Astrocyte of the cerebellum (primary cell): ENCODE results near the gene ECPAS.

Experiments
- DNase-seq: peaks from one replicate; pipeline ENCODE4 v3.0.0-alpha.2; 2011; ENCODE audit warnings: low read depth
- H3K4me3 ChIP-seq: 2 replicates; pipeline ENCODE4 v1.5.1; 2011; ENCODE audit warnings: mild to moderate bottlenecking, low read depth, low read length, moderate library complexity
- CTCF ChIP-seq: IDR thresholded peaks from 2 replicates; pipeline ENCODE4 v1.5.1; 2012; ENCODE audit warnings: low read length, low read depth, moderate library complexity, mild to moderate bottlenecking; ENCODE audit errors: missing control alignments
- in situ Hi-C: cut with HindIII; loops from 2 replicates; pipeline ENCODE4 v1.10.0; 2017; ENCODE audit warnings: low sequenced_read_pairs

Gene ECPAS

DNA sequence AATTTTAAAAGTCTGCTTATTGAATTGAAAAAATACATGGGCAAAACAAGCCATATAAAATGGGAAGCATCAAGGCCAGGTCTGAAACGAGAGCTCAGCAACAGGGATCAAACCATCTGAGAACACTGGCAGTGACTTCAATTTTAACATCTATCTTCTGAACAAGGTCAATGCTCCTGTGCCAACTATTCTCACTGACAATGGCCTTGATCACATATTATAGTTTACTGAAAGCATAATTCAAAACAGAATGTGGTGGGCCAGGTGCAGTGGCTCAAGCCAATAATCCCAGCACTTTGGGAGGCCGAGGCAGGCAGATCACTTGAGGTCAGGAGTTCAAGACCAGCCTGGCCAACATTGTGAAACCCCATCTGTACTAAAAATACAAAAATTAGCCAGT, 9.0 kb downstream of the ECPAS start:
- DNase-seq: no peak
- no peak for TF ChIP-seq CTCF
- in situ Hi-C loops: no loop called here
- no peak overlapping the region for H3K4me3 ChIP-seq

- H3K4me3 ChIP-seq: no peak overlapping the region
- TF ChIP-seq CTCF: no peak
- no peak for DNase-seq
- in situ Hi-C loops: no loop called here
Measured at GRCh38 chr9:111474385-111474784, 9.8 kb downstream of the ECPAS start.

DNA sequence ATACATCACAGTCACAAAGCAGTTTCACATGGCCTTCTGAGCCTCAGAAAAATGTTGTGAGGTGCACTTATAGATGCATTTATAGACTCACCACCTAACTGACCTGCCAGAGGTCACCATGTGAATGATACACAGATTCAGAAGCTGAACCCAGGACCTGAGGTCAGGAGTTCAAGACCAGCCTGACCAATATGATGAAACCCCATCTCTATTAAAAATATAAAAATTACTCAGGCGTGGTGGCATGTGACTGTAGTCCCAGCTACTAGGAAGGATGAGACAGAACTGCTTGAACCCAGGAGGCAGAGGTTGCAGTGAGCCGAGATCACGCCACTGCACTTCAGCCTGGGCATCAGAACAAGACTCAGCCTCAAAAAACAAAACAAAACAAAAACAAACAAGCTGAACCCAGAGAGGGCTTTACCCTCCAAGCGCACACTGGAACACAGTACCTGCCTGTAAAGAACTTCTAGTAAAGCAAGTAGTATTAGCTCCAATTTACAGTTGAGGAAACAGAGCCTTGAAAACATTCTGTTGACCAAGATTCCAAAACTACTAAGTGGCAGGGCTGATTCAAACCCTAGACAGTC, 16.3 kb downstream of the ECPAS start:
- in situ Hi-C loops: no loop called here
- no peak for TF ChIP-seq CTCF
- DNase-seq: no peak
- no peak overlapping the region for H3K4me3 ChIP-seq

- no peak for DNase-seq
- TF ChIP-seq CTCF: no peak
- no peak overlapping the region for H3K4me3 ChIP-seq
- in situ Hi-C loops: no loop called here
Measured at GRCh38 chr9:111463048-111463447, 21.1 kb downstream of the ECPAS start.

DNA sequence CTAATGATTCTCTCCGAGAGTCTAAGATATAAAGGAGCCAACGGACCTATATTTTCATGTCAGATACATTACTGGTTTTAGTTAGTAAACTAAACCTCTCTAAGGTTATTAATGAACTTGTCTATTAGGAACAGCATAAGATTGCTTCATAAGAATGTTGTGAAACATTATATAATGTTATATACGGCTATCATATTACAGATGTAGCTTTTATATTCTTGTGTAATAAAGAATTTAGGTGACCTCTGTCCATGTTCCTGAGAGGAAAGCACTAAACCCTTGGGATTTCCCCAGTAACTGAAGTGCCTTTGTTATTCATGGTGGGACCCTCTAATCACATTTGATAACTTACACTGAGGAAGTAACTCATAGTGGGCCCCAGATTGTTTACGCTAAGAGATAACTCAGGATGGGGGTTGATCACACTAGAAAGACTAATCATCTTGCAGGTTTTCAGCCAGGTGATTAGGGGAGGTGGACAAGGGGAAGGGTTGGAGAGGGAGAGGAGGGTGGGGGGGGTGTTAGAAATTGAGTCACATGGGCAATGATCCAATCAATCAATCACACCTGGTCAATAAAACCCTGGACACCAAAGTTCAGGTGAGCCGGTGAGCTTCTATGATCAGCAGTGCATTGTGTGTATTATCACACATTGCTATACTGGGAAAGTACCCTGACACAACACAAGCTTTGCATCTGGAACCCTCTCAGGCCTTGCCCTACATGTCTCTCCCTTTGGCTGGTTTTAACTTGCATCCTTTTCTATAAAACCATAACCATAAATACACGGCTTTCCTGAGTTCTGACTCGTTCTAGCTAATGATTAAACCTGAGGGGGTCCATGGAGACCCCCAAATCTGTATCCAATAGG, 25.8 kb downstream of the ECPAS start:
- no peak overlapping the region for H3K4me3 ChIP-seq
- in situ Hi-C loops: no loop called here
- no peak for TF ChIP-seq CTCF
- no peak for DNase-seq

DNA sequence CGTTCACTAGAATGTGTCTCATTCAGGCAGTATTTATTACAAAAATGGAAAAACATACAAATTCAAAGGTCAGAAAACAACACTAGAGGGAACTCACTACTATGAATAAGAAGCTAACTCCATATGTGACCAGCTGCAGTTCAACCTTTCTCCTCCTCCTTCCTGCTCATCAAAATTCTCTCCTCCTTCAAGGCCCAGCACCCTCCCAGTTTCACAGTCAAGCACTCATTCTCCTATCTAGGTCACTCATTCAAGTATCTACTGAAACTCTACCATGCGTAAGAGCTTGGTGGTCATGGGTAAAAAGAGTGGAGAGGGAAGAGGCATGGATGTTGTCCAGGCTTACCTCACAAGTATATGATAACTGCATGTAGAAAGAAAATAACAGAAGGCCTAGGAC, 27.7 kb downstream of the ECPAS start:
- DNase-seq: no peak
- no peak for TF ChIP-seq CTCF
- in situ Hi-C loops: no loop called here
- H3K4me3 ChIP-seq: no peak overlapping the region
